ENCODE data around the gene WDR20. TPM values are rescaled to one million over a fixed set of nuclear protein-coding genes. Genes with fewer than 3 reads are reported as not detected.
"Not testable (repeated sequence)": the region's sequence is repeated elsewhere in the genome, so short reads cannot be mapped to it uniquely, and the experiment has no call there.

WDR20 gene, protein sequence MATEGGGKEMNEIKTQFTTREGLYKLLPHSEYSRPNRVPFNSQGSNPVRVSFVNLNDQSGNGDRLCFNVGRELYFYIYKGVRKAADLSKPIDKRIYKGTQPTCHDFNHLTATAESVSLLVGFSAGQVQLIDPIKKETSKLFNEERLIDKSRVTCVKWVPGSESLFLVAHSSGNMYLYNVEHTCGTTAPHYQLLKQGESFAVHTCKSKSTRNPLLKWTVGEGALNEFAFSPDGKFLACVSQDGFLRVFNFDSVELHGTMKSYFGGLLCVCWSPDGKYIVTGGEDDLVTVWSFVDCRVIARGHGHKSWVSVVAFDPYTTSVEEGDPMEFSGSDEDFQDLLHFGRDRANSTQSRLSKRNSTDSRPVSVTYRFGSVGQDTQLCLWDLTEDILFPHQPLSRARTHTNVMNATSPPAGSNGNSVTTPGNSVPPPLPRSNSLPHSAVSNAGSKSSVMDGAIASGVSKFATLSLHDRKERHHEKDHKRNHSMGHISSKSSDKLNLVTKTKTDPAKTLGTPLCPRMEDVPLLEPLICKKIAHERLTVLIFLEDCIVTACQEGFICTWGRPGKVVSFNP
- 16.4 TPM for total RNA-seq

DNA sequence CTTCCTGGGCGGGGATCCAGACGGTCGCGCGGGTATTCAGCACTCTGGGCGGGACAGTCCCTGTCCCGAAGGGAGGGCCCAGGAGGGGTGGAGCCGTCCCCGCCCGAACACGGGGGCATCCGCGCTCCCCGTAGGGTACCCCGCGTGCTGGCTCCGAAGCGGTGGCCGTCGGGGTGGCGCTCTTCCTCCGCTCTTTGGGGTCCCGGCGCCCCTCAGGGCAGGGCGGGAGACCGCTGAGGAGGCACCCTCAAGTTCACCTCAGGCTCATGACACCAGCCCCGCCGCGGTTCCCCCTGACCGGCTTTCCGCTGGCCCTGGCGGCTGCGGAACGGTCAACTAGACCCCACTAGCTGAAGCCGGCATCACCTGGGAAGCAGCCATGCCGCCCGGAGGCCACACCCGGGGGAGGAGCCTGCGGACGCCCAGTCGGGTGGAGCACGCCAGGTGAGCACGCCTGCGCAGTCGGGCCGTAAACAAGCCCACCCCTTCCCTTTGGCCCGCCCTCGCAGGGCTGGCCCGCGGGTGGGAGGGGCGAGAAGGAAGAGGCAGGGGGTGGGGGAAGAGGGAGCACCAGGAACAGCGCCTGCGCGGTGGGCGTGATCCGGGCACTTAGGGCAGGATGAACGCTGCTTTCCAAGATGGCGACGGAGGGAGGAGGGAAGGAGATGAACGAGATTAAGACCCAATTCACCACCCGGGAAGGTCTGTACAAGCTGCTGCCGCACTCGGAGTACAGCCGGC is at the start of gene WDR20:
WDR20 (plus strand) TSS at position 612 of the 741 bp plus-strand sequence; CDS start at position 639, 27 bp downstream.
- peak; percentile 94 to 99 (median 97) for DNase-seq (ENCODE audit: low read depth in 2 of 3, low spot score in 2 of 3)

DNA sequence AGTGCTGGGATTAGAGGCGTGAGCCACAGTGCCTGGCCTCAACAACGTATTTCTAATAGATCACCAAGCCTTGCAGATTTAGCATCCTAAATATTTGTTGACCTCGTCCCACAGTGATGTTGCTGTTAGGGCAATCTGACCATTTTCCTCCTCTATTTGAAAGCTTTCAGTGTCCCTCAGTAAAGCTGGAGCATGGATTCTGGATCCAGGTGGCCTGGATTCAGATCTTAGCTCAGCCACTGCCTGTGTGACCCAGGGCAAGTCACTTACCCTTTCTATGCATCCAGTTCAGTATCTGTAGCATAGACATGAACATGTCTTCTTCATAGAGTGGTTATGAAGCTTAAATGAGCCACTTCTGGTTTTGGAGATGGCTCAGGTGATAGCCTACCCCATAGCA is 49.0 kb upstream of the WDR20 start:
- no peak for DNase-seq (ENCODE audit: low read depth in 2 of 3, low spot score in 2 of 3)

DNA sequence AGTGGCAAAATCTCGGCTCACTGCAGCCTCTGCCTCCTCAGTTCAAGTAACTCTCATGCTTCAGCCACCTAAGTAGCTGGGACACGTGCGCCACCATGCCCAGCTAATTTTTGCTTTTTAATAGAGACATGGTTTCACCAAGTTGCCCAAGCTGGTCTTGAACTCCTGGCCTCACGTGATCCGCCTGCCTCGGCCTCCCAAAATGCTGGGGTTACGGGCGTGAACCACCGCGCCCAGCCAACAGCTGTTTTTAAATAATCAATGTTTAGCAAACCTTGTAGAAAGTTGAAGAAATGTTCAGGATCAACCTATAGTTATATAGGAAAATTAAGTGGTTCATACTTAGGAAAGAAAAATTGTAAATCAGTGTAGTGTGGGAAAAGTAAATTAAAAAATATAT is 46.9 kb upstream of the WDR20 start:
- DNase-seq (ENCODE audit: low read depth in 2 of 3, low spot score in 2 of 3) = no peak

DNA sequence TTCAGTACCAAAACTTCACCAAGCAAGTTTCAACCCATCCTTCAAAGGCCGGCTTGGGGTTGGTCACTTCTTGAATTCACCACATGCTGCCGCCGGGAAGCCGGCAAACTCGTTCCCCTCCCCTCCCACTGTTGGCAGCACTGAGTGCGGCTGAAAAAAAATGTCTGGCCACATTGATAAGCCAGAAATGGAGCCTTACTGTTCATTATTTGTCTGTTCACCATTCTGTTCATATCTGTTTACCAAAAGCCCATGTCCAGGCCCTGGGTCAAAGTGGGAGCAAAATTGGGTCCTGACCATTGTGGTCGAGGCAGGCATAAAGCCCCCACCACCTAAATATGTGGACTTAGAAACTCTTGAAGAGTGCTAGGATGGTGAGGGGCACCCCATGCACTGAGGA is 45.6 kb upstream of the WDR20 start:
- peak in 1 of 3 donors; percentile 15 for DNase-seq (ENCODE audit: low read depth in 2 of 3, low spot score in 2 of 3)

DNA sequence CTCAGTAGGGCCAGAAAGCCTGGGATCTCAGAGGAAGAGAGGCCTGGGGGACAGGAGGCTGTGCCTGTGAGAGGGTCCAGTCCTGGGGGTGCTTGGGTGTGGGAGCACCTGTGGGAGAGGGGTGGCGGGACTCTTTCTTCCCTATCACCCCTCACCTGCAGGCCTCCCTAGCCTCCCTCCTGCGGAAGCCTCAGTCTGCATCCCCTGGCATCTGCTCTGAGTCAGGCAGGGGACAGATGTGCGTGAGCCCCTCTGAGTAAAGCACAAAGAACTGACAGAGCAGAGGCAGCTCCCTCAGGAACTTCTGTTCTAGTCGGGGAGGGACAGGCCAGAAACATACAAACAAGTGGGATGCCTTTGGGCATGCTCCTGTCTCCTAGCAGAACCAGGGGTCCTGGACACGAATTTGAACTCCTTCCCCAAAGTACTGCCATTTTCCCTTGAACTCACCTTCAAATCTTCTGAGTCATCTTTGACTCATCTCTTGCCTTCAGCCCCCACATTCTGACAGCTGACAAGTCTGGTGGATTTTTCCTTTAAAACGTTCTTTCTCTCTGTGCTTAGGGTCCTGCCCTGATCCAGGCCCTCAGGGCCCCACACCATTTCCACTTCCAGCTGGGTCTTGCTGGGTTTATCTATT is 44.3 kb upstream of the WDR20 start:
- DNase-seq (ENCODE audit: low read depth in 2 of 3, low spot score in 2 of 3) = no peak

DNA sequence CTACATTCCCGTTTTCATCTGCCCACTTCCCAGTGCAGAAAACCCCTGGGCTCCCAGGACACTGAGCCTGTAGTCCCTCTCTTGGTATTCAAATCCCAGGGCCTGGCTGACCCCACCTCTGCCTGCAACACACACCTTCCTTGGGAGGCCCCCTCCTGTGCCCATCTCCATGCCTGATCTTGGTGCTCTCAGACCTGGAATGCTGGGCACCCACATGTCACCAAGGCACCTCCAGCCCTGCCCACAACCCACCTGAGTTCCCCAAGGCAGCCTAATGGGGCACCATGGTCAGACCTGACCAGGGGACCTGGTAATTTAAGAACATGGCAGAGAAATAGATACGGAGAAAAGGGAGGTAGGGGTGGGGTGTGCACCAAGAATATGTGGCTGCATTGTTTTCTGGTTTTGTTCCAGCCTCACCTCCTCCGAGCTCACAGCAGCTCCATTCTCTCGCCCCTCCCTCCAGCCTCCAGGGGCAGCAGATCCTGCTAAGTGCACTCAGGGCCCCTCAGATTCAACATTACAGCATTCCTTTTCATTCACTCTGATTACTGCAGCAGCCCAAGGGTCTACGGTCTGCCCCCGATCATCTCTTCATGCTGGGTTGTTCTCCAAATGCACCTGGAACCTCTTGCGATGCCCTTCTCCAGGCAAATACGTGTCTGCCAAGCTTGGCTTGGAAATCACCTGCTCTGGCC is 43.7 kb upstream of the WDR20 start:
- peak in 1 of 3 donors; percentile 28 for DNase-seq (ENCODE audit: low read depth in 2 of 3, low spot score in 2 of 3)

DNA sequence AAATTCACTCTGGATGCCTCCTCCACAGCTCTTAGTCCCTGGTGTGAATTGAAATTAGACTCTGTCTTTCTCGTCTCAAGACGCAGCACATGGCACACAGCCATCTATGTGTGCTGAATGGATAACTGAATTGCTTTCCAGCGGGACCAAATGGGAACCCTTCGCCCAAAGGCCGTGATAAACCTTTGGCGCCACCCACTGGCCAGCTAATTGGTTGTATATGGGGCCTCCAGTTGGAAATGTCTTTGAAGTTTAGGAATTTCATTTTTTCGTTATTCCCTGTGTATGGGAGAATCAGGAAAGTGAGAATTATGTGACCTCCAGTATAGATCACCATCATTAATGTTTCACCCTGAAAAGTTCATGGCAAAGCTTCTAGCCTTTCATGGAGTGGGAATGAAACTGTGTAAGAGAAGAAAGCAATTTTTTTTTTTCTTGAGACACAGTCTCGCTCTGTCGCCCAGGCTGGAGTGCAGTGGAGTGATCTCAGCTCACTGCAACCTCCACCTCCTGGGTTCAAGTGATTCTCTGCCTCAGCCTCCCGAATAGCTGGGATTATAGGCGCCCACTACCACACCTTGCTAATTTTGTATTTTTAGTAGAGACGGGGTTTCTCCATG is 43.0 kb upstream of the WDR20 start:
- peak; percentile 31 to 71 (median 49) for DNase-seq (ENCODE audit: low read depth in 2 of 3, low spot score in 2 of 3)

DNA sequence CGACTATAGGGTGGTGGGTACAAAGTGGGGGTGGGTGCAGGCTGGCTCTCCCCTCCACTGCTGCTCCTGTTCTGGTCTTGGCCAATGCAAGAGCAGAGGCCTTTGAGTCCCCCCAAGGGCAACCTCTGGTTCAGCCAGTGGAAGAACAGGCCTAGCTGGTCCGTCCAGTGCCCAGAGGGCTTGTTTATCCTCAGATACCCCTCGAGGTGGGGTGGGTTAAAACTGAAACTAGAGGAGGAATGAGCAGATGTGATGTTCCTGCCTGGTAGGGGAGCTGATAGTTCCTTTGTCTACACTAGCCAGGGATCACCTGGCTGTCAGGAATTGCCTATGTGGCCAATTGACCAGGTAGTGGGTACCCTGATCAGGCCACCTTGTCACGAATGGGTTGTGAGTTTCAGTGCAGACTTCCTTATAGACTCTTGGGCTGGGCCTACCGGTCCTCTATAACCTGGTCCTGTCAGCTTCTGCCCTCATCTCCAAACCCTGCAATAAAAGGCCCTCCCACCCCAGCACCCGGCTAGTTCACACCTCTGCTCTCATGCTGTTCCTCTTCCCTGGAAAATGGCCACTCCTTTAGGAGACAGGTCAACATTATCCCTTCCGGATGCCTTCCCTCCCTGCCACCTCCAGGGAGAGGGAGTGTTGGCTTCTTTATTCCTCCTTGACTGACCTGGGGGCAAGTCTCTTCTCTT is 42.1 kb upstream of the WDR20 start:
- no peak for DNase-seq (ENCODE audit: low read depth in 2 of 3, low spot score in 2 of 3)

DNA sequence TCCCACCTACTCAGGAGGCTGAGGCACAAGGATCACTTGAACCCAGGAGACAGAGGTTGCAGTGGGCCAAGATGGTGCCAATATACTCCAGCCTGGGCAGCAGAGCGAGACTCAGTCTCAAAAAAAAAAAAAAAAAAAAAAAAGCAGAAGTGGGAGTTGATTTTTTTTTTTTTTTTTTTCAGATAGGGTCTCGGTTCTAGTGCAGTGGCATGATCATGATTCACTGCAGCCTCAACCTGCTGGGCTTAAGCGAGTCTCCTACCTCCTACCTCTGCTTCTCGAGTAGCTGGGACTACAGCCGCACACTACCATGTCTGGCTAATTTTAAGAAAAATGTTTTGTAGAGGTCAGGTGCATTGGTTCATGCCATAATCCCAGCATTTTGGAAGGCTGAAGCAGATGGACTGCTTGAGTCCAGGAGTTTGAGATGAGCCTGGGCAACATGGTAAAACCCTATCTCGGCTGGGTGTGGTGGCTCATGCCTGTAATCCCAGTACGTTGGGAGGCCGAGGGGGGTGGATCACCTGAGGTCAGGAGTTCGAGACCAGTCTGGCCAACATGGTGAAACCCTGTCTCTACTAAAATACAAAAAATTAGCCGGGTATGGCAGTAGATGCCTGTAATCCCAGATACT is 36.5 kb upstream of the WDR20 start:
- DNase-seq (ENCODE audit: low read depth in 2 of 3, low spot score in 2 of 3) = peak in 2 of 3 donors; percentile 26 to 50

DNA sequence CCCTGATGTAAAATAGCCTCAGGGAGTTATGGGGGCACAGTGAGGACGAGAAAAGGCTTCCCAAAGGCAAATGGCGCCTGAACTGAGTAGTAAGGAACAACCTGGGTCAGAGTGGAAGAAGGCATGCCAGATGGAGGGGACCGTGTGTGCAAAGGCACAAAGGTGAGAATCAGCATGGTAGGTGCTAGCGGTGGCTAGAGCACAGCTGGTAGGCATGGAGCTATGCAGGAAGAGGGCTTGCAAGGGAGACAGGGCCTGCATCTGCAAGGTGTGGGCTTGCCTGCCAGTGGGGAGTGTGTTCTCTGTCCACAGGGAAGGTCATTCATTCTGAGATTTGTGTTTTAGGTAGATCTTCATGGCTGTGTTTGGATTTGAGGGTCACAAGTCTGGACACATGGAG is 34.3 kb upstream of the WDR20 start:
- no peak for DNase-seq (ENCODE audit: low read depth in 2 of 3, low spot score in 2 of 3)

DNA sequence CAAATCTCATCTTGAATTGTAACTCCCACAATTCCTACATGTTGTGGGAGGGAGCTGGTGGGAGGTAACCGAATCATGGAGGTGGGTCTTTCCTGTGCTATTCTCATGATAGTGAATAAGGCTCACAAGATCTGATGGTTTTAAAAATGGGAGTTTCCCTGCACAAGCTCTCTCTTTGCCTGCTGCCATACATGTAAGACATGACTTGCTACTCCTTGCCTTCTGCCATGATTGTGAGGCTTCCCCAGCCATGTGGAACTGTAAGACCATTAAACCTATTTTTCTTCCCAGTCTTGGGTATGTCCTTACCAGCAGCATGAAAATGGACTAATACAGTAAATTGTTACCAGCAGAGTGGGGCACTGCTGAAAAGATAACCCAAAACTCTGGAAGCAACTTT is 30.4 kb upstream of the WDR20 start:
- not testable (repeated sequence) for DNase-seq (ENCODE audit: low read depth in 2 of 3, low spot score in 2 of 3)

DNA sequence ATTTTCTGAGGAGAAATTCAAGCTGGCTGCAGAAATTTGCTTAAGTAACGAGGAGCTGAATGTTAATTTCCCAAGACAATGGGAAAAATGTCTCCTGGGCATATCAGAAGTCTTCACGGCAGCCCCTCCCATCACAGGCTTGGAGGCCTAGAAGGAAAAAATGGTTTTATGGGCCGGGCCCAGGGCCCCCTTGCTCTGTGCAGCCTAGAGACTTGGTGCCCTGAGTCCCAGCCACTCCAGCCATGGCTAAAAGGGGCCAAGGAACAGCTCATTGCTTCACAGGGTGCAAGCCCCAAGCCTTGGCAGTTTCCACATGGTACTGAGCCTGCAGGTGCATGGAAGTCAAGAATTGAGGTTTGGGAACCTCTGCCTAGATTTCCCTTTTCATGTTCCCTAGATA is 28.6 kb upstream of the WDR20 start:
- no peak for DNase-seq (ENCODE audit: low read depth in 2 of 3, low spot score in 2 of 3)

DNA sequence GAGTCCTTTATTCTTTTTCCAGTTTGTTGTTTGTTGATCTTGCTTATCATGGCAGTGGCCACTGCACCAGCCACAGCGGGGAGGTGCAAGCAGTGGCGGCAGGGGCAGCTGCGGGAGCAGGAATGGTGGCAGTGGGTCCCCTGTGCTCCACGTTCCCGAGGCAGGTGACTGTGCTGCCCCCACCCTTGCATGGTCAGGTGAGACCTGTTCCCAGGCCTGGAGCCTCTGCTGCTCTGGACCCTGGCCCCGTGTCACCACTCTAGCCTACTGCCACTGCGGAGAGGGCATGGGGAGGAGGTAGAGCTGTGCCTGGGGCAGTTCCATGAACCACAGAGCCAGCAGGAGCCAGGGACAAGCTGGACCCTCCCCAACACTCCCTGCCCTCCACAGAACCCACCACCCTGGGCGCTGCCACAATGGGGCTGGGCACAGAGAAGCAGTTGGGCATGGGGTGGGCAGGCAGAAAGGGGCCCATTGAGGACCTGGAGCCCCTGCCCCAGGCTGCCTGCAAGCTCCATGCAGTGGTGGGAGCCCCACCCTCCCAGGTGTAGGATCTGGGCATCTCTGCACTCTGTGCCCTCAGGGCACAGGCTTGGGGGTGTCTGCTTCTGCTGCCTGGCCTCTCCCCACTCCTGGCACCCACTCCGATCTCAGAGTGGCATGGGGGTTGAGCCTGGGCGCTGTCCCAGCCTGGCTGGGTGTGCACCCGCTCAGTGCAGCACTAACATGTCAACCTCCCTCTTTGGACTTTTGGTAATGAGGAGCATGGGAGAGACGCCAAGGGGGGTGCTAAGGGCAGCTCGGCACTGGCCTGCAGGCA is 23.1 kb upstream of the WDR20 start:
- DNase-seq (ENCODE audit: low read depth in 2 of 3, low spot score in 2 of 3) = no peak

DNA sequence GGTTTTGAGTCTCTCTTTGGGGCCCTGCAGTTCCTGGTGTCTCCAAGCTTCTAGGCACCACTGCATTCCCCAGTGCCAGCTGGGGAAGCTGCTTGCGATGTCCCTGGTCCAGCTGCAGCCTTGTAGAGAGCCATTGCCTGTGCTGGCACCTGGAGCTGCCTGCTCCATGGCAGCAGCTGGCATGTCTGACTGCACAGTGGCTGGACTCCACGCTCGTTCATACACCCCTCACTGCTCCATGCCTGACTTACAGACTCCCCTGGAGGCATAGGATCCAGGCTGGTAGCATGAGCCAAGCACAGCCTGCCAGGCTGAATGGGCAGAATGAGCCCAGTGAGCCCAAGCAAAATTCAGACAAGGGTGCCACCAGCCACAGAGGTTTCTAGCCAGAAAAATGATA is 21.8 kb upstream of the WDR20 start:
- DNase-seq (ENCODE audit: low read depth in 2 of 3, low spot score in 2 of 3) = no peak

DNA sequence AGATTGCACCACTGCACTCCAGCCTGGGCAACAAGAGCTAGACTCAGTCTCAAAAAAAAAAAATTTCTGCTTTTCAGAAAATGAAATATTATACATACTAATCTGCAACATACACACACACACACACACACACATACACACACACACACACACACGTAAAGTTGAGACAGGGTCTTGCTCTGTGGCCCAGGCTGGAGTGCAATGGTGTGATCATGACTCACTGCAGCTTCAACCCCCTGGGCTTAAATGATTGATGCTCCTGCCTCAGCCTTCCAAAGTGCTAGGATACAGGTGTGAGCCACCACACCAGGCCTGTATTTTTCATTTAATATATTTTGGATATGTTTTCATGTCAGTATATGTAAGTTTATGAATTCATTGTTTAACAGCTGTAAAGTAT is 18.8 kb upstream of the WDR20 start:
- no peak for DNase-seq (ENCODE audit: low read depth in 2 of 3, low spot score in 2 of 3)

DNA sequence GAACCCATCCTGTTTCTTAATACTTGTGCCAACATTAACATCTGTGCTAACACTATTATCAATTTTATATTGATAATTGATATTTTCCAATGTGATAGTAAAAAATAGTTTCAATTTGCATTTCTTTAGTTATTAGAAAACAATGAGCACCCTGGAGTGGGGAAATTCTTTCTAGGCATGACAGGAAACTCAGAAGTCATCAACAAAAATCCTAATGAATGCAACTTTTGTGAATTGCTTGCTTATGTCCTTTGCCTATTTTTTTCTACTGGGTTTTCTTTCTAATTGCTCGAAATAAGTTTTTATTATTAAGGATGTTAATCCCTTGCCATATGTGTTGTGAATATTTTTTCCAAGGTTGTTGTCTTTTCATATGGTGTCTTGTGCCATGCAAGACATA is 18.1 kb upstream of the WDR20 start:
- DNase-seq (ENCODE audit: low read depth in 2 of 3, low spot score in 2 of 3) = no peak

DNA sequence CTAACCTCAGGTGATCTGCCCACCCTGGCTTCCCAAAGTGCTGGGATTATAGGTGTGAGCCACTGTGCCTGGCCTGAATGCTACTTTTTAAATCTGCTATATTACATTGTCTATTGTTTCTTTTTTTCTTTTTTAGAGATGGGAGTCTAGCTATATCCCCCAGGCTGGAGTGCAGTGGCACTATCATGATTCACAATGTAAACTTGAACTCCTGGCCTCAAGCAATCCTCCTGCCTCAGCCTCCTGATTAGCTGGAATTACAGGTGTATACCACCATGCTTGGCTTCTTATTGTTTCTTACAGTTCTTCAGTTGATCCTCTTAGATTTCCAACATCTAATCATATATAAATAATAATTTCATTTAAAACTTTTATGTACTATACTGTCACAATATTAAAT is 15.3 kb upstream of the WDR20 start:
- no peak for DNase-seq (ENCODE audit: low read depth in 2 of 3, low spot score in 2 of 3)

DNA sequence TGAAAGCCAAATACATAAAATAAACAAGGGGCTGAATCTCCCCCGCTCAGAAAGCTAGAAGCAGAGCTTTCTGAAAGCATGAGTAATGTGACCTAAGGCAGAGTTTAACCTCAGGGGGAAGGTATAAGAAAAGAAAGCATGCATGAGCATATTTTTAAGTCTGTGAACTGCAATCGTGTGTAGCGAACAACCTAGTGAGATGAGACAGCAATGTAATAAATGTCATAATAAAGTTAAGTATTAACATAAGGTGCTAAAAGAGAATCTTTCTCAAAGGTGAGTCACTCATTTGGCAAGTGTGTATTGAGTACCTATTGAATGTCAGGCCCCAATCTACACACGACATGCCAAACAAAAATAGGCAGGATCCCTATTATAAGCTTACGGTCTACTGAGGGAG is 14.2 kb upstream of the WDR20 start:
- DNase-seq (ENCODE audit: low read depth in 2 of 3, low spot score in 2 of 3) = no peak

Data from hematopoietic multipotent progenitor cell (in vitro differentiated cells).